GM12864 (cell line): ENCODE measurements around the gene CEP55.
A peak's percentile ranks its signal among the peaks of the same experiment; 100 is the strongest.

Source experiments
- DNase-seq: peaks from one replicate; pipeline ENCODE4 v3.0.0-alpha.2; 2011; ENCODE audit warnings: low read depth
- H3K4me3 ChIP-seq: 2 replicates; pipeline ENCODE4 v1.5.1; 2011; ENCODE audit warnings: mild to moderate bottlenecking, low read depth, low read length, control low read depth
- CTCF ChIP-seq: IDR thresholded peaks from 2 replicates; pipeline ENCODE4 v1.5.1; 2011; ENCODE audit warnings: low read depth, mild to moderate bottlenecking, moderate library complexity, low read length, control low read depth, inconsistent platforms; ENCODE audit errors: missing control alignments

CEP55 gene

GRCh38 chr10:93496322-93497041, at the start of gene CEP55:
Gene CEP55, plus strand, starts transcription at chr10:93496612. Its CDS starts 3,440 bp downstream, at chr10:93500052.
- TF ChIP-seq CTCF = no peak
- peak within 1 kb of the TSS; percentile 96 for H3K4me3 ChIP-seq
- peak; percentile 80 for DNase-seq

GRCh38 chr10:93447019-93447418, 49.4 kb upstream of the CEP55 start:
- no peak for DNase-seq
- no peak for TF ChIP-seq CTCF
- H3K4me3 ChIP-seq = no peak overlapping the region

- DNase-seq = no peak
- H3K4me3 ChIP-seq = no peak overlapping the region
- no peak for TF ChIP-seq CTCF
Measured at GRCh38 chr10:93447970-93448369, 48.4 kb upstream of the CEP55 start.

- no peak overlapping the region for H3K4me3 ChIP-seq
- TF ChIP-seq CTCF = no peak
- no peak for DNase-seq
Measured at GRCh38 chr10:93451244-93451947, 45.0 kb upstream of the CEP55 start.

- TF ChIP-seq CTCF = no peak
- H3K4me3 ChIP-seq = no peak overlapping the region
- peak; percentile 22 for DNase-seq
Measured at GRCh38 chr10:93452143-93452542, 44.3 kb upstream of the CEP55 start.

GRCh38 chr10:93454146-93454545, 42.3 kb upstream of the CEP55 start:
- no peak for DNase-seq
- TF ChIP-seq CTCF = no peak
- H3K4me3 ChIP-seq = no peak overlapping the region

GRCh38 chr10:93454736-93455135, 41.7 kb upstream of the CEP55 start:
- no peak overlapping the region for H3K4me3 ChIP-seq
- no peak for DNase-seq
- TF ChIP-seq CTCF = no peak
